Lung microvascular endothelial cell (primary cell): Measurements from ENCODE around the gene CYP4A22. TPM values are rescaled to one million over a fixed set of nuclear protein-coding genes. Genes with fewer than 3 reads are reported as not detected.

Experiments used
- total RNA-seq: library from RNA; depleted of rRNA; stranded (reverse); fragments of >200 nt; gene quantifications from 2 replicates; pipeline ENCODE4 v1.2.1, GENCODE V29; 2014

Gene CYP4A22
- total RNA-seq, 1 donor from 2014 or later: not detected

Other genes with a start within 250 kb of the CYP4A22 start
- not detected in 2 replicates for gene CYP4A11, start 196.0 kb upstream of the CYP4A22 start, total RNA-seq
- 0.87 and 5.0 TPM in 2 replicates for gene CYP4X1, start 113.8 kb upstream of the CYP4A22 start, total RNA-seq
- gene CYP4Z1, start 70.2 kb upstream of the CYP4A22 start, total RNA-seq: 0.20 TPM in 1 of 2 replicates, not detected in the other
- not detected in 2 replicates for gene PDZK1IP1, start 52.6 kb downstream of the CYP4A22 start, total RNA-seq
- gene TAL1, start 94.8 kb downstream of the CYP4A22 start, total RNA-seq: 51.0 and 58.1 TPM in 2 replicates
- gene STIL, start 176.7 kb downstream of the CYP4A22 start, total RNA-seq: 2.6 and 5.2 TPM in 2 replicates
- gene CMPK1, start 196.3 kb downstream of the CYP4A22 start, total RNA-seq: 71.0 and 80.2 TPM in 2 replicates